Measurements from ENCODE around the gene GRAP2.

The GRAP2 gene

GRCh38 chr22:39995393-39996252 lies 94.7 kb downstream of the GRAP2 start:
- no peak for TF ChIP-seq CTCF (IDR thresholded peaks at IDR 0.05; ENCODE audit: borderline replicate concordance, control extremely low read depth, extremely low read depth, insufficient read depth, missing control alignments)
- in situ Hi-C loops (cut with MboI; ENCODE audit: low sequenced_read_pairs, unreplicated experiment) = no loop called here
- DNase-seq (ENCODE audit: low spot score) = no peak

GRCh38 chr22:39996732-39997131 lies 95.8 kb downstream of the GRAP2 start:
- in situ Hi-C loops (cut with MboI; ENCODE audit: low sequenced_read_pairs, unreplicated experiment) = no loop called here
- DNase-seq (ENCODE audit: low spot score) = no peak
- TF ChIP-seq CTCF (IDR thresholded peaks at IDR 0.05; ENCODE audit: borderline replicate concordance, control extremely low read depth, extremely low read depth, insufficient read depth, missing control alignments) = no peak

GRCh38 chr22:39997421-39997820 lies 96.5 kb downstream of the GRAP2 start:
- in situ Hi-C loops (cut with MboI; ENCODE audit: low sequenced_read_pairs, unreplicated experiment) = no loop called here
- TF ChIP-seq CTCF (IDR thresholded peaks at IDR 0.05; ENCODE audit: borderline replicate concordance, control extremely low read depth, extremely low read depth, insufficient read depth, missing control alignments) = no peak
- no peak for DNase-seq (ENCODE audit: low spot score)

- in situ Hi-C loops (cut with MboI; ENCODE audit: low sequenced_read_pairs, unreplicated experiment) = no loop called here
- TF ChIP-seq CTCF (IDR thresholded peaks at IDR 0.05; ENCODE audit: borderline replicate concordance, control extremely low read depth, extremely low read depth, insufficient read depth, missing control alignments) = no peak
- no peak for DNase-seq (ENCODE audit: low spot score)
Observed at GRCh38 chr22:39997939-39998726, 97.2 kb downstream of the GRAP2 start.

- DNase-seq (ENCODE audit: low spot score) = no peak
- TF ChIP-seq CTCF (IDR thresholded peaks at IDR 0.05; ENCODE audit: borderline replicate concordance, control extremely low read depth, extremely low read depth, insufficient read depth, missing control alignments) = no peak
- in situ Hi-C loops (cut with MboI; ENCODE audit: low sequenced_read_pairs, unreplicated experiment) = no loop called here
Observed at GRCh38 chr22:39999144-39999757, 98.4 kb downstream of the GRAP2 start.

- no peak for TF ChIP-seq CTCF (IDR thresholded peaks at IDR 0.05; ENCODE audit: borderline replicate concordance, control extremely low read depth, extremely low read depth, insufficient read depth, missing control alignments)
- in situ Hi-C loops (cut with MboI; ENCODE audit: low sequenced_read_pairs, unreplicated experiment) = no loop called here
- no peak for DNase-seq (ENCODE audit: low spot score)
Observed at GRCh38 chr22:40000171-40000570, 99.3 kb downstream of the GRAP2 start.
